ENCODE measurements around the gene NMT1.
"Not testable (repeated sequence)": the region's sequence is repeated elsewhere in the genome, so short reads cannot be mapped to it uniquely, and the experiment has no call there.

Gene NMT1

DNA sequence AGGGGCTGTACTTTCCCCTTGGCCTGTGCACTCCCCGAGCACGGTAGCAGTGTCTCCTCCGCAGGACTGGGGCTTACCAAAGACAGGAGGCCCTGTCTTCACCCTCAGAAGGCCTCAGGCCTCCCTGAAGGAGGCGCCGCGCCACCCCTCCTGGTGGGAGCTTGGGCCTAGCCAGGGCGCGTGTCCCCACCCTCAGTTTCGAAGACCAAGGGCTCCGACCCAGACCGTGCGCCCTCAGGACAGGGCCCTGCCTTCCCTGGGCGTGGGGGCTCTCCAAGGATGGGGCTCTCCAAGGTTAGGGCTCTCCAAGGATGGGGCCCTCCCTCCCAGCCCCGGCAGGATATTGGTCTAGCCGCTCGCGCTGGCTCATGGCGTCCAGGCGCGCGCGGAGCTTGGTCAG, 59.4 kb downstream of the NMT1 start:
- DNase-seq (ENCODE audit: low spot score): no peak

DNA sequence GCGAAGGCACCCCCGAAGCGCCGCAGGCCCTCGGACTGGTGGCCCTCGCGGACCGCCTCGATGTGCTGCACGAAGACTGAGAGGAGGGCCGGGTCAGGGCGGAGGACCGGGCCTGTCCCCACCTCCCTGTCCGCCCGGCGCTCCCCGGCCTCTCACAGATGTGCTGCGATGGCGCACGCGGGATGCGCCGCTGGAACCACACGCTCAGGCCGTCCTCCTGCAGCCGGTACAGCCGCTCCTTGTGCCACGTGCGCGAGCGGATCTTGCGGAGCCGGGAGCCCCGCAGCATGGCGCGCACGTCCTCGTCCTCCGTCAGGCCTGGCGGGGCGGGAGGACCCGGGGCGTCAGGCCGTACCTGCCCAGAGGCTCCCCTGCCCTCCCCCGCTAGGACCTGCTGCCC, 59.9 kb downstream of the NMT1 start:
- DNase-seq (ENCODE audit: low spot score): no peak

DNA sequence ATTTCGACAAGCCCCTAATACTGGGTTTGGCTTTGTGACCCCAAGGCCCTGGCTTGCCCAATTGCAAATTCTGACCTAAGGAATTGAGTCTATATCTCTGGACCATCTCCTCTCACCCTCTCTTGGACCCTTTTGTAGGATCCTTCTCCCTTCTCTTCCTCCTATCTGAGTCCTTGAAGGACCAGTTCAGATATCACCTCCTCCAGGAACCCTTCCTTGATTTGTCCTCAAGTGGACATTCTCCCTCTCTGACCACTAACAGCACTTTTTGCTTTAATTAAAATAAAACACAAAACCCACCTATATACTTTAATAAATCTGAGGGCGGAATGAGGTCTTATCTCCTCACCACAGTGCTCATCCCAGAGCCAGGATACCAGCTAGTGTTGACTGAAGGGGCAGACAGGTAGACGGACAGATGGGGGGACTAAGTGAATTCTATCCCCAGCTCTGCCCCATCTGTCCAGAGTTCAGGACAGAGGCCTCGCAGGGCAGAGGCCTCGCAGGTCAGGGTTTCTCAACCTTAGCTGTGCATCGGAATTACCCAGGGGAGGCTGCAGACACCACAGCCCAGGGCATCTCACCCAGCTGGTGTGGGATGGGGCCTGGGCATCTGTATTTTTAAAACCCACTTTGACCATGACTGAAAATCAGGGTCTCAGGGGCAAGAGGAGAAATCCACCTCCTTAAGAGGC, 62.1 kb downstream of the NMT1 start:
- no peak for DNase-seq (ENCODE audit: low spot score)

DNA sequence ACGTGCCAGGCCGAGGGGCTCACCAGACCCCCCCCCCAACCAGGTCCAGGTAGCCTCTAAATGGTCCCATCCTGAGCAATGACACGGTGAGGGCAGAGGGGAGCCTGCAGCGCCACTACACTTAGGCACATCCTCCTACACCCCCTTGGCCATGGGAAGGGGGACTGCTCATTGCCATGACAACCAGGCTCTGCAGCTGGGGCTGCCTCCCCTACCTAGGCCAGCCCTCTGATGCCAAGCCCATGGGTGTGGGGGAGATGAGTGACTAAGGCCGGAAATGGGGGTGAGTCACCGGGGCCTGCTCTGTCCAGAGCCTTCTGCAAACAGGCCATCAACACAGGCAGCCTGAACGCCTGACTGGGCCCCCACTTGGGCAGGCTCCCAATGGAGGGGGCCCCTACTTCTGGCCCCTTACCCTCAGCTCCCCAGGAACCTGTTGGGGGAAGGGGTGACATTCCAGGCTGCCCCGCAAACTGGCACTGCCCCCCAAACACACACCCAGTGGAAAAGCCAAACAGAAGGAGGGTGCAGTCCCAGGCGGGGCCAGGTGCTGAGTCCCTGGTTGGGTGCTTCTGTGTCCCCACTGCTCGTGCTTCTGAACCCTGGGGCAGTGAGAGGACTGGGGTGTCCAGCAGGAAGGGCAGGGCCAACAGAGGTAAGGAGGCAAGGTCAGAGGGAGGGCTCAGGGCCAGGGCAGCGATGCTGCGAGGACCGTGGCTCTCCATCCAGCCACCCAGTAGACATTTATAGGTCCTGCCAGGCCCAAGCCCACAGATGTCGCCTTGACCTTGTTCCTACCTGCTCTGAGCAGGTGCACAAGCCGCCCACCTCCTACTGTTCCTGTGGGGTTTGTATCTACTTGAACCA, 63.0 kb downstream of the NMT1 start:
- DNase-seq (ENCODE audit: low spot score): peak; percentile 22

DNA sequence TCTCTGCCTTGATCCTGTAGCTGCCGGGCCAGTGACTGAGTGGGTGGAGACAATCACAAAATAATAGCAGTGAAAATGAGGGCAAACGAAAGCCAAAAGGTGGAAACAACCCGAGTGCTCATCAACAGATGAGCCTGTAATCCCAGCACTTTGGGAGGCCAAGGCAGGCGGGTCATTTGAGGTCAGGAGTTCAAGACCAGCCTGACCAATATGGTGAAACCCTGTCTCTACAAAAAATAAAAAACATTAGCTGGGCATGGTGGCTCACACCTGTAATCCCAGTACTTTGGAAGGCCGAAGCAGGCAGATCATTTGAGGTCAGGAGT, 63.6 kb downstream of the NMT1 start:
- DNase-seq (ENCODE audit: low spot score): not testable (repeated sequence)

DNA sequence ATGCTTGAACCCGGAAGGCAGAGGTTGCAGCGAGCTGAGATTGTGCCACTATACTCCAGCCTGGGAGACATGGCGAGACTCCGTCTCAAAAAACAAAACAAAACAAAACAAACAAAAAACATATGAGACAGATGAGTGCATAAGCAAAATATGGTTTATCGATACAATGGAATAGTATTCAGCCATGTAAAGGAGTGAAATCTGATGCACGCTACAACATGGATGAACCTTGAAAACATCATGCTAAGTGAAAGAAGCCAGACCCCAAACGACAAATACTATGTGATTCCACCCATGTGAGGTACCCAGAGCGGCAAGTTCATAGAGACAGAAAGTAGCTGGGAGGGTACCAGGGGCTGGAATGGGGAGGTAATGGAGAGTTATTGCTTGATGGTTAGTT, 64.4 kb downstream of the NMT1 start:
- no peak for DNase-seq (ENCODE audit: low spot score)

DNA sequence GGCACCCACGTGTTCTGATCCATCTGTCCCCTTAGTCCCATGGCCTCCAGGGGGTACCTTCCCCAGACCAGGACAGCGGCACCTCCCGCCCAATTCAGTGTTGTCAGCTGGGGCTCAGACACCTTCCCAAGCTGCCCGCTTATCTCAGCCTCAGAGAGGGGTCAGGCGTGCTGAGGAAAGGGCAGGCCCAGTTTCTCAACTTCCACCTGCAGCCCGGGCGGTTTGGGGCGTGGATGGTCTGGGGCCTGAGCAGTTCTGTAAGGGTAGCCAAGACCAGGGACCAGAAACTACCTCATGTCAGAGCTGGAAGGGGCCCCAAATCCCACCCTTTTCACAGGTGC, 66.1 kb downstream of the NMT1 start:
- DNase-seq (ENCODE audit: low spot score): no peak

DNA sequence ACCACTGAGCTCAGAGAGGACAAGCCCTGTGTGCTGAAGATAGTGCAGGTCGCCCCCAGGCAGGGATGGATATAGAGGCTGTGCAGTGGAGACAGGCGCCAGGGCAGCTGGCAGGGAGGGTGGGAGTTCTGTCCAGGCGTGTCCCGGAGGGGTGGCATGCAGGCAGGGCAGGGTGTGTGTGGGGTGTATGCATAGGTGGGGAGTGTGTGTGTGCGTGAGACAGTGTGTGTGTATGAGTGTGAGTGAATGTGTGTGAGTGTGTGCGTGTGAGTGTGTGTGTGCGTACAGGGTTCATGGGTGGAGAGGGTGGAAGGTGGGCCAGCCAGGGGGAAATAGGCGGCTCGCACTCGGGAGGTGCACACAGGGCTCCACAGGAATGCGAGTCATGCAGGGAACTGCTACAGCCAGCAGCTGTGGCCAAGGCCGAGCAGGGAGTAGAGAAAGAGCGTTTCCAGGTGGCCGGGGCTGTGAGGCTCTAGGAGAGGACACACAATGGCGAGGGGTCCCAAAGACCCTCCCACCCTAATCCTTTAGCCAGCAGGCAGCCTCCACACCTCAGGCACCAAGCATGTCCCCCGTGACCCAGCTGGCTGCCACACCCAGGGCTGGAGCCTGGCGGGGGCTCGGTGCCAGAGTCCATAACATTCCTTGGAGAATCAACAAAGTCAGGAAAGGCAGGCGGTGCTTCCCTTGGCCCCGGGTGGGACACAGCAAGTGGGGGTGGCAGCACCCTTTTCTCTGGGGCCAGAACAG, 66.6 kb downstream of the NMT1 start:
- DNase-seq (ENCODE audit: low spot score): no peak

DNA sequence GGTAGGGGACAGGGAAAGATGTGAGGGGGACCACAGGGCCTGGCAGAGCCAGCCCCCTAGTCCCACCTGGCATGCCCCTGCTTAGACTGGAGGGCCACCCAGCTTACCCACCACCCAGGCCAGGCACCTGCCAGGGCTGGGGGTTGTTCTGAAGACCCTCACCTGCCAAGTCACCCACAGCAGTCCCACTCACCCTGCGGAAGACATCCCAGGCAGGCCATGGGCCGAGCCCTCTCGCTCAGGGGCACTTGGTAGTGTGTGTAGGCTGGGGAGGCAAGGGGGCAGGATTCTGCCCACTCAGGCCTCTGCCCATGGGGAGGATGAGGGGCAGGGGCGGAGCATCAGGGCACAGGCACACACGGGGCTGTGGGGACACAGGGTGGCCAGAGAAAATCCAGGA, 67.2 kb downstream of the NMT1 start:
- no peak for DNase-seq (ENCODE audit: low spot score)

DNA sequence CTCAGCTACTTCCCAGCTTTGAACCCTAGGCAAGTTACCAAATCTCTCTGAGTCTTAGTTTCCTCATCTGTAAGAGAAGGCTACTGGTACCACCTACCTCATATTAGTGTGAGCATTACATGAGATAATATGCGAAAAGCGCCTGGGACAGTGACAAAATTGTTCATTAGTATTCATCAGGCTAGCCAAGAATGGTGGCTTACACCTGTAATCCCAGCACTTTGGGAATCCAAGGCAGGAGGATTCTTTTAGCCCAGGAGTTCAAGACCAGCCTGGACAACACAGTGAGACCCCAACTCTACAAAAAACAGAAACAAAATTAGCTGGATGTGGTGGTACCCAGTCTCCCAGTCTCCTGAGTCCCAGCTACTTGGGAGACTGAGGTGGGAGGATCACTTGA, 67.9 kb downstream of the NMT1 start:
- no peak for DNase-seq (ENCODE audit: low spot score)

DNA sequence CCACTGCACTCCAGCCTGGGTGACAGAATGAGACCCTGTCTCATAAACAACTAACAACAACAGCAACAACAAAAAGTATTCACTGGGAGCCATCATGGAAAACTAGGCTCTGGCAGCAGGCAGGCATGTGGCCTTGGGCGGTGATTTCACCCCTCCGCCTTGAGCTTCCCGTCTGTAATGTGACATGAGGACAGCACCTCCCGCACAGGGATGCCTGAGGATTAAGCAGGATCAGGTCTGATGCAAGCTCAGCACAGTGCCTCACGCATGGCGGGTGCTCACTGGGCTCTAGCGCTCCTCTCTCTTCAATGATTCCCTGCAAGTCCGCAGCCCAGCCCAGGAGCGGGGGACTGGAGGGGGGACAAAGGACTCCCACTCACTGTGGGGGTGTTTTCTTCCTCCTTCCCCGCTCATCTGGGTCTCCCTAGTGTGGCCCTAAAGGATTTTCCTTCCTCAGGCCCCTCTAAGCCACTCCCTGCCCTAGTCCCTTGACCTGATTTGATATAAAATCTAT, 68.4 kb downstream of the NMT1 start:
- DNase-seq (ENCODE audit: low spot score): no peak

DNA sequence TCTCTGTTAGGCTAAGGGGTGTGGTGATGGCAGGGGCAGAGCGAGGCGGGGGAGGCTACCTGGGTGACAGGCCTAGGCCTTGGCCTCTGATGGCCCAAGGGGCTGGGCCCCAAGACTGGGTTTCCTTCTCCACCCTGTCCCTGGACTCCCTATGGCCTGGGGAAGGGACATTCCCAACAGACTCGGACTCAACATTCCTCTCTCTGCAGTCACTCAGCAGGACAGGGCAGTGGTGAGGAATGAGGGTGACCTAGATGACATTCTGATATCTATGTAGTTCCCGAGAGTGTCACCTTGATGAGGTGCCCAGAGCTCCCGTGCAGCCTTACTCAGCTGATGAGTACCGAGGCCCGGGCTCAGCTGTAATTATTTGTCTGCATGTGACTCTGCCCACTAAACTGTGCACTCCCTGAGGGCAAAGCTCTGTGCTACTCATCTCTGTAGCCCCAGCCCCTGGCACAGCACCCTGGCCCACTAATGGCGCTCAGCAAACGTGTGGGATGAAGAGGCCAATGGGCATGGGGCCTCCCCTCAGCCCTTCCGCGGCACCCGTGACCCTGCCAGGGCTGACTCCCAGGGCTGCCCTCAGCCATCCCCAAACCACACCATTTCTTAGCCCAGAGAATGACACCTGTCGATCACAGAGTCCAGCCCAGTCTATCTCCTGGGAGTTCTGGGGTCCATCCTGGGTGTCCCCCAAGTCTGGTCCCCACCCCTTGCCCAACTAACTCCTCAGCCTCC, 69.0 kb downstream of the NMT1 start:
- no peak for DNase-seq (ENCODE audit: low spot score)

DNA sequence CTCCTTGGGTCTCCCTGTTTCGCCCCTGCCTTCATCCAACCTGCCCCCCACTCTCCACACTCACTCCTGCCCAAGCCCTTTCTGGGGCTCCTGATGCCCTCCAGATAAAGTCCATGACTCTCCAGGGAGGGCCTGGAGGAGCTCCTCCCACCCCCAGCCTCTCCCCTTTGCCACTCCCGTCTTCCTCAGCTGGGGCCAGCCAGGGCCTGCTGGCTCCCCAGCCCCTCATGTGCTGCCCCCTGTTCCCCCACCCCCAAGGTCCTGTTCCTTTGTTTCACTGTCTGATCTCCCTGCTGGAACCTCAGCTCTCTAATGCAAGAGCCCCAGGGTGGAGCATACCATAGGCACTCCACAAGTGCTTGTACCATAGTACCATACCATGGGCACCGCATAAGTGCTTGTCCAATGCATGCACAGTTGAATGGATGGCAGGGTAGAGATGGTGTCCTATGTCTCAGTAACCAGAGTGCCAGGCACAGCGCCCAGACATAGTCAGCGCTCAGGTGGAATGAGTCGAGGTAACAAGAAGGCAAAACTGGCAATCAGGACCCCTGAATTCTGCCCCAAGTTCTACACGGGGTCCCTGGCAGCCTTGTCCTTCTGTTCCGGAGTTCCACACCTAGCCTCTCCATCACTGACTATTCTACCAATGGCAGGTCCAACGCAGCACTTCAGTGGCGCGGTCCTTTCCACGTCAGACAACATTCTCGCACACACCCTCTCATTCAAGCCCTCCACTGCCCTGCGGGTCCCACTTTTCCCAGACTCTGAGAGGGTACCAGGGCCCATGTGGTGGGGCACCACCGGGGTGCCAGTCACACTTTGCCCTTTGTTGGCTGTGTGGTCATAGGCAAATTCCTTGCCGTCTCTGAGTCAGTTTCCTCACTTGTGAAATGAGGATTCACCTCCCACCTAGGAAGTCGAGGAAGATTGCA, 69.8 kb downstream of the NMT1 start:
- DNase-seq (ENCODE audit: low spot score): no peak

DNA sequence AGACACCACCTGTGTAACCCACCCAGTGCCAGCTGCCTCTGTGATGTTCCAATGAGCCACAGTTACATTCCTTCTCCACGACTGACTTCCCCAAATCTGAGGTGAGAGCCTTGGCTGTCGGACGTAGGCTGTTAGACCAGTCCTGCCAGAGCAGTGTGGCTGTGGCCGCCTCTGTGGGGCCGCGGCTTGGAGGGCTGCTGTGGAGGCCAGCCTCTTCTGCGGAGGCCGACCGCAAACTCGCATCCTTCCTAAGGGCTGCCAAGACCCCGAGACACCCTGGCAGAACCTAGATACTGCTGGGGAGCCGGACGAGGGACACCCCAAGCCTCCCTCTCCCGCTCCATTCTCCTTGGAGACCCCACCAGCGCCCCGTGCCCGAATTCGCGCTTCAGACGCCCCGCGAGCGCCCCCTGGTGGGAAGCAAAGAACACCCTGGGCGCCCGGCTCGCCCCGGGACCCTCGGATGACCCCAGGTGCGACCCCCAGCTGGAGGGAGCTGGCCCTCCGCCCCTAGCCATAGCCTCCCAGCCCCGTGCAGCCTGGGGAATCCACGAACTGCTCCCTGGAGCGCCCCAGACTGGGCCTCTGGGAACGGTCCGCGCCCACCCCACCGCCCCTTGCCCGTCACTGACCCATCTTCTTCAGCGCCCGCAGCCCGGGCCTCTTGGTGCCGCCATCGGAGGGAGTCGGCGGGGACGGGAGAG, 70.7 kb downstream of the NMT1 start:
- DNase-seq (ENCODE audit: low spot score): peak; percentile 52

DNA sequence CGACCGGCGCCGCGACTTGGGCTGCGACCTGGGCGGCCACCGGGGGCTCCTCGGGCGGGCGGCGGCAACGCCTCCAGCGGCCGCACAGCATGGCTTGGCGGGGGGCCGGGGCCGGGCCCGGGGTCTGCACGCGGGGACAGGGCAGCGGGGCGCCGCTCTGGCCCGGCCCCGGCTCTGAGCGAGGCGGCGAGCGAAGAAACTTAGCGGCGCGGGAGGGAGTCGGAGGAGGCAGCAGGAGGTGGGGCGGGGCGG, 71.1 kb downstream of the NMT1 start, which contains the start of gene PLCD3:
Gene PLCD3, minus strand, starts transcription at position 196 of the 252 bp plus-strand sequence. Its CDS starts 105 bp downstream, at position 91.
- no peak for DNase-seq (ENCODE audit: low spot score)

DNA sequence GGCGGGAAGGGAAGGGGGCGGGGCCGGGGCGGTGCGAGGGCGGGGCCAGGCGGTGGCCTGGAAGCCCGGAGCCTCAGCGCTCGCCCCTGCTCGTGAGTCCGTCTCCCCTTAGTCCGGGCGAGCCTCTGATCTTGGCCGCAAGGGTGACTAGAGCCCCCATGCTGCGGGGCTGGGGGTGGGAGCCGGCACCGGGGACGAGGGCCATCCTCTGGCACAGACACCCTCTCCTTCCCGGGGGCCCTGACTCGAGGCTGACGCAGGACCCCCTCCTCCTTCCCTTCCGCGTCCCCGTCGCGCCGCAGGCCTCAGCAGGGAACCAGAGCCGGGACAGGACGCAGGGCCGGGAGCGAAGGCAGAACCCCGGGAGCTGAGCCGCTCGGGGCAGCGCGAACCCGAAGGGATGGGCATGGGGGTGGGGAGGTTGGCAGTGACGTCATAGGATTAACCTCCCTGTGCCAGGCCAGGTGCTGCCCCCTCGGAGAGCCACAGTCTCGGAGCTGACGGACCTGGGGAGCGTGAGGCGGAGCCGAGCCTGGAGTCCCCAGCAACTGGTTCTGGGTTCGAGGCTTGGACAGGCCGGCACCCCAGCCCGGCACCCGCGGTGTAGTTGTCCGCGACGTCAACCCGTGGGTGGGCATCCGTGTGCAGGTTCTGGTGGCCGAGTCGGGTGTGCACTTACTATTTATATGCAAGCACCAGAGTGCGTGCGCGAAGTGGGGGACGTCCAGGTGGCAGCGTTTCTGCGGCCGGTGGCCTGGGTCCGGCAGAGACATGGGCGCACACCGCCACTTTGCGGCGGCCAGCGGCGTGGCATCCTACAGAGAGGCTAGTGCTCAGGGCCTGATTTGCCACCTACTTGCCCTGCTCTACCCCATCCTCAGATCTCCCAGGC, 71.7 kb downstream of the NMT1 start:
- DNase-seq (ENCODE audit: low spot score): peak; percentile 73

DNA sequence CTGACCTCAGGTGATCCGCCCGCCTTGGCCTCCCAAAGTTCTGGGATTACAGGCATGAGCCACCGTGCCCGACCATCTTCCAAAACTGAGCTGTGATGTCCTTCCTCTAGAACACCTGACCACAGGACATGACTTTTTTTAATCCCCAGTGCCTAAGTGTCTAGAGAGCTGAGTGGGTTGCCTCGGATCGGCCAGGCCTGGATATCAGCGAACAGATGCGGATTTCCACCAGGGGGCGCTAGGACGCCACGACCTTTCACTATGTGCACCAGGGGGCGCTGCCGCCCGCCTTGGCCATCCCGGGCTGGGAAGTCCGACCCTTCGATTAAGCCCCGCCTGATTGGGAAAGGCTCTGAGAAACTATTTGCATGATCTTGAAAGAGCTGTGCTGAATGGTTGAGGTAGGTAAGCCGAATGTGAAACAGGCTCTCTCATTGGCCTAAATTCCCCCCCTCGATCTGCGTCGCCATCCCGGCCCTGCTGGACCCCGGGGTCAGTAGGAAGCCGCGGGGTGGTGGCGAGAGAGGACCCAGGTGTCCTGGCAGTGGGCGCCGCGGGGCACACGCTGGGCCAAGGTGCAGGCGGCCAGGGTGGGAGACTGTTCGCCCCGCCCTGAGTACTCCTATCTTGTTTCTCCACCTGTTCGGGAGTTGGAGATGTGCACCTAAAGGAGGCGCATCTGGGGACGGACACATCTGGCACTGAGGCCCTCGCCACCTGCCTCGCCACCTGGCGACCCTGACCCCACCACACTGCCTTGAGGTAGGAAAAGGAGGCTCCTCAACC, 74.3 kb downstream of the NMT1 start, which contains the start of gene ACBD4:
Gene ACBD4, plus strand, starts transcription at position 496 of the 786 bp plus-strand sequence. CDS start 458 bp downstream, outside the sequence.
- peak; percentile 97 for DNase-seq (ENCODE audit: low spot score)

DNA sequence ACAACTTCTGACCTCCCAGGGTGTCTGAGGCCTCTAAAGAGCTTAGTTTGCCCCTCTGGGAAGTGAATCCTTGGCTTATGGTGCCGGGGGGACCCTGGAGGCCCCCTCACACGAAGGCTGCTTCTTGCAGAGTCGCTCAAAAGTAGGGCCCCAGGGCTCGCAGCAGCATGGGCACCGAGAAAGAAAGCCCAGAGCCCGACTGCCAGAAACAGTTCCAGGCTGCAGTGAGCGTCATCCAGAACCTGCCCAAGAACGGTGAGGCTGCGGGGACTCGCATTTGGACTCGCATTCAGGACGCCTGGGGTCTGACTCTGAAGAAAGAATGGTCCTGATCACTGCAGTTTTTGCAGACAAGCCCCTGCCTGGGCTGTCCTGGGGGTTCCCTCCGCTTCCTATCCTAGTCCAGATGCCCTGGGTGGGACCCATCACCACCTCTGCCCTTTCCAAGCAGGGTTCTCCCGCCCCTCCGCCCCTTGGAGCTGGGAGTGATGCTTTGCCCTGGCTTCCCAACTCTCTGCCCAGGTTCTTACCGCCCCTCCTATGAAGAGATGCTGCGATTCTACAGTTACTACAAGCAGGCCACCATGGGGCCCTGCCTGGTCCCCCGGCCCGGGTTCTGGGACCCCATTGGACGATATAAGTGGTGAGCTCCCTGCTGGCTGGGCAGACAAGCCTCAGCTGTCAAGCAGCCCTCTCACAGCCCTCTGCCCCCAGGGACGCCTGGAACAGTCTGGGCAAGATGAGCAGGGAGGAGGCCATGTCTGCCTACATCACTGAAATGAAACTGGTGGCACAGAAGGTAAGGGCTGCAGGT, 75.1 kb downstream of the NMT1 start:
- no peak for DNase-seq (ENCODE audit: low spot score)

Data from hematopoietic multipotent progenitor cell treated with erythropoietin and hydrocortisone succinate and interleukin-3 and kit ligand, for 15 days (in vitro differentiated cells).